Prostate gland (tissue), 2 donors: Measurements from ENCODE around the gene SPDYE6.

Source experiments
- CTCF ChIP-seq, 4 experiments: fragments of 200-600 bp in 2 of 4; fragments of 450-650 bp in 2 of 4; sonication (generic) in 2 of 4; IDR thresholded peaks; 1 replicate in 3 of 4; 2 replicates in 1 of 4; pipeline ENCODE4 v1.5.1; 2016 to 2019; ENCODE audit warnings: antibody characterized with exemption in 4 of 4, mild to moderate bottlenecking in 2 of 4, moderate library complexity in 2 of 4
- POLR2A ChIP-seq: fragments of 450-650 bp; IDR thresholded peaks from one replicate; pipeline ENCODE4 v1.6.1; 2016; ENCODE audit warnings: antibody characterized with exemption, mild to moderate bottlenecking

DNA sequence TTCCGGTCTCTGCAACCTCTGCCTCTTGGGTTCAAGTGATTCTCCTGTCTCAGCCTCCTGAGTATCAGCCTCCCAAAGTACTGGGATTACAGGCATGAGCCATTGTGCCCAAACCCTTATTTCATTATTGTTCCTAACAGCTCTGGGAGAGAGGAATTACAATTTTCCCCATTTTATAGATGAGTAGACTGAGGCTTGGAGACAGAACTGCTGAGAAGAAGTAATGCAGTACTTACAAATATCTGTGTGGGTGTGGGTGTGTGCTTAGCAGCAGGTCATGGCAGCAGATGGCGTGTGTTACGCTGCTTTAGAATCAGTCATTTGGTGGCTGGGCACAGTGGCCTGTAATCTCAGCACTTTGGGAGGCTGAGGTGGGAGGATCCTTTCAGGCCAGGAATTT lies 47.3 kb upstream of the SPDYE6 start:
- TF ChIP-seq CTCF (IDR thresholded peaks at IDR 0.05) = no peak
- TF ChIP-seq POLR2A = no peak
